ENCODE results near the gene CAPZB. TPM values are rescaled to one million over a fixed set of nuclear protein-coding genes. Genes with fewer than 3 reads are reported as not detected.

The CAPZB gene
- polyA plus RNA-seq, 2 of the 4 experiments (the other 2 are of a cell fraction), result 133 to 296 TPM

GRCh38 chr1:19457607-19458006 lies 27.7 kb downstream of the CAPZB start:
- Histone ChIP-seq H3K27ac (no peak overlapping the region), H3K4me1 (peaks cover 2% of the 10 kb centered on the region), H3K4me3 (no peak overlapping the region), H3K9me3 (no peaks in the 10 kb centered on the region), H3K4me2 (no peak overlapping the region)
- CTCF ChIA-PET, result interaction anchor here (1.0 to 1.3 kb wide), 2 partner anchors 9 to 14 kb away, joined by 3 read pairs; no protein-coding TSS in a partner anchor
- POLR2A ChIA-PET, result no interaction called here
- 87% methylated on average over 8 of the region's 8 CpGs for WGBS (ENCODE audit: missing lambda C conversion rate)
- DNase-seq (ENCODE audit: low read depth in 1 of 2, low spot score in 1 of 2) (no peak), ATAC-seq (no peak), FAIRE-seq (no peak)
- no peak for TF ChIP-seq BHLHE40 (IDR thresholded peaks at IDR 0.05; ENCODE audit: low read depth, low read length)
- no peak for TF ChIP-seq JUNB (IDR thresholded peaks at IDR 0.05)
- no peak for TF ChIP-seq NPAS2 (CRISPR knock-in tag; IDR thresholded peaks at IDR 0.05; ENCODE audit: borderline replicate concordance)
- no peak for TF ChIP-seq HEYL (CRISPR knock-in tag; IDR thresholded peaks at IDR 0.05)
- TF ChIP-seq MYC (IDR thresholded peaks at IDR 0.05; ENCODE audit: borderline replicate concordance, low read length), result no peak
- no peak for TF ChIP-seq CEBPB (IDR thresholded peaks at IDR 0.05)

GRCh38 chr1:19456968-19457441 lies 28.3 kb downstream of the CAPZB start:
- H3K9me3 ChIP-seq, result no peaks in the 10 kb centered on the region
- DNase-seq (ENCODE audit: low read depth in 1 of 2, low spot score in 1 of 2), result no peak
- WGBS (ENCODE audit: missing lambda C conversion rate), result 94% methylated on average over 9 of the region's 9 CpGs
- H3K4me1 ChIP-seq, result peaks cover 8% of the 10 kb centered on the region
- no peak overlapping the region for H3K4me3 ChIP-seq
- TF ChIP-seq POLR2AphosphoS2 (conservative IDR thresholded peaks at IDR 0.05; ENCODE audit: low read length) (no peak), MAFK (IDR thresholded peaks at IDR 0.05; ENCODE audit: partially characterized antibody) (no peak), SREBF2 (IDR thresholded peaks at IDR 0.05) (no peak), RAD21 (conservative IDR thresholded peaks at IDR 0.05 in 1 of 2, IDR thresholded peaks at IDR 0.05 in 1 of 2) (no peak), EHMT2 (IDR thresholded peaks at IDR 0.05; ENCODE audit: low read depth) (no peak), MAZ (IDR thresholded peaks at IDR 0.05; ENCODE audit: borderline replicate concordance, low read depth, low read length) (no peak), PBX3 (IDR thresholded peaks at IDR 0.05) (no peak), HES2 (IDR thresholded peaks at IDR 0.05) (no peak), TP53 (CRISPR knock-in tag; IDR thresholded peaks at IDR 0.05) (no peak)
- no peak overlapping the region for H3K27ac ChIP-seq
- CTCF ChIA-PET, result interaction anchor here (0.6 to 1.0 kb wide), 2 partner anchors 9 to 43 kb away, joined by 3 to 4 read pairs; no protein-coding TSS in a partner anchor
- ATAC-seq, result no peak
- no peak for FAIRE-seq
- POLR2A ChIA-PET, result no interaction called here
- H3K4me2 ChIP-seq, result no peak overlapping the region

- no peak for FAIRE-seq
Observed at GRCh38 chr1:19455353-19455752, 30.0 kb downstream of the CAPZB start.

More at GRCh38 chr1:19455353-19455752, 30.0 kb downstream of the CAPZB start:
- no peak overlapping the region for H3K4me3 ChIP-seq
- H3K9me3 ChIP-seq, result no peaks in the 10 kb centered on the region
- CTCF ChIA-PET, result interaction anchor here (1.6 kb wide), 1 partner anchor 10 kb away, joined by 5 read pairs; no protein-coding TSS in a partner anchor
- DNase-seq (ENCODE audit: low read depth in 1 of 2, low spot score in 1 of 2) (no peak), ATAC-seq (no peak)
- 94% methylated on average over 8 of the region's 8 CpGs for WGBS (ENCODE audit: missing lambda C conversion rate)
- no peak overlapping the region for H3K27ac ChIP-seq
- peaks cover 25% of the 10 kb centered on the region for H3K4me1 ChIP-seq
- POLR2A ChIA-PET, result no interaction called here
- no peak overlapping the region for H3K4me2 ChIP-seq
- no peak for TF ChIP-seq BHLHE40 (IDR thresholded peaks at IDR 0.05; ENCODE audit: low read depth, low read length)
- TF ChIP-seq CBX2 (IDR thresholded peaks at IDR 0.05; ENCODE audit: borderline replicate concordance, low read depth), result no peak
- TF ChIP-seq REST (IDR thresholded peaks at IDR 0.05), result no peak
- no peak for TF ChIP-seq HMGXB4 (CRISPR knock-in tag; IDR thresholded peaks at IDR 0.05; ENCODE audit: borderline replicate concordance)
- TF ChIP-seq FOSB (CRISPR knock-in tag; IDR thresholded peaks at IDR 0.05), result no peak
- no peak for TF ChIP-seq NR3C1 (IDR thresholded peaks at IDR 0.05)
- TF ChIP-seq ZFP36 (IDR thresholded peaks at IDR 0.05; ENCODE audit: borderline replicate concordance, partially characterized antibody), result no peak
- no peak for TF ChIP-seq PBX3 (IDR thresholded peaks at IDR 0.05)

Data from A549 (cell line).